HepG2 (cell line): ENCODE results near the gene PXK. TPM values are rescaled to one million over a fixed set of nuclear protein-coding genes. Genes with fewer than 3 reads are reported as not detected.

Experiments used
- ATAC-seq: fragments of 200-7000 bp; cut with Tn5 transposase; 3 replicates; pipeline ENCODE4 v1.9.1; 2020; ENCODE audit warnings: mild to moderate bottlenecking, moderate library complexity
- BruUV-seq: library from RNA; stranded (reverse); fragments of 400-500 nt; replicated peaks from 2 replicates; lab custom pipeline; 2021; lab: Mats Ljungman, UMichigan
- CTCF ChIA-PET: fragments of 300-600 bp; formaldehyde crosslinking; extraction: SDS; loops from one replicate; lab custom pipeline; 2021; ENCODE audit warnings: low total read pairs, inconsistent platforms, low intra/inter-chr PET ratio; lab: Yijun Ruan, JAX
- POLR2A ChIA-PET: fragments of 350-600 bp; sonication (Branson Sonifier 250); formaldehyde crosslinking; loops from one replicate; lab custom pipeline; 2020; ENCODE audit warnings: antibody characterized with exemption, inconsistent platforms; lab: Yijun Ruan, JAX
- DNase-seq: peaks from one replicate; pipeline ENCODE4 v3.0.0-alpha.2; 2015; ENCODE audit warnings: low spot score
- FAIRE-seq: peaks from 3 replicates; lab custom pipeline; 2011; peaks lifted over from hg19 to GRCh38; lab: Jason Lieb, UNC
- H2AFZ ChIP-seq: one replicate; pipeline ENCODE4 v1.6.1; 2011; ENCODE audit warnings: low read length, inconsistent platforms
- H3K27ac ChIP-seq: fragments of 300-600 bp; 3 replicates; pipeline ENCODE4 v1.8.0; 2011; ENCODE audit warnings: mixed run types, mild to moderate bottlenecking, mixed read lengths, low read length, inconsistent platforms; ENCODE audit not compliant: insufficient read depth; ENCODE audit errors: extremely low read length
- H3K27me3 ChIP-seq, 2 experiments: fragments of 200-600 bp in 1 of 2; 2 replicates in 1 of 2; 3 replicates in 1 of 2; pipeline versions ENCODE4 v1.6.0 to v1.8.0; 2011; ENCODE audit warnings: low read length in 2 of 2, mild to moderate bottlenecking in 2 of 2, moderate library complexity in 2 of 2, inconsistent platforms in 1 of 2; ENCODE audit not compliant: insufficient read depth in 2 of 2, control insufficient read depth in 1 of 2
- H3K36me3 ChIP-seq, 2 experiments: fragments of 200-600 bp in 1 of 2; replicated peaks in 1 of 2; 2 replicates in 1 of 2; 3 replicates in 1 of 2; pipeline versions ENCODE4 v1.5.1 to v1.8.0; 2011; ENCODE audit warnings: low read length in 2 of 2, inconsistent platforms in 1 of 2; ENCODE audit not compliant: insufficient read depth in 2 of 2, control insufficient read depth in 1 of 2
- H3K4me1 ChIP-seq: 2 replicates; pipeline ENCODE4 v1.5.1; 2012; ENCODE audit warnings: low read length, inconsistent platforms; ENCODE audit not compliant: insufficient read depth
- H3K4me2 ChIP-seq: 2 replicates; pipeline ENCODE4 v1.6.0; 2011; ENCODE audit warnings: low read depth, low read length, inconsistent platforms
- H3K4me3 ChIP-seq, 3 experiments: fragments of 200-600 bp in 1 of 3; sonication (generic), shearing (Covaris generic) in 1 of 3; replicated peaks in 1 of 3; 2 replicates each; pipeline ENCODE4 v1.5.1; 2011 to 2016; ENCODE audit warnings: low read length in 3 of 3, inconsistent platforms in 2 of 3, low read depth in 2 of 3, mild to moderate bottlenecking in 2 of 3, control low read depth in 1 of 3, mixed read lengths in 1 of 3; ENCODE audit not compliant: insufficient read depth in 1 of 3
- H3K79me2 ChIP-seq: one replicate; pipeline ENCODE4 v1.6.1; 2011; ENCODE audit warnings: low read length, inconsistent platforms; ENCODE audit not compliant: insufficient read depth
- H3K9ac ChIP-seq: 2 replicates; pipeline ENCODE4 v1.6.0; 2011; ENCODE audit warnings: mild to moderate bottlenecking, low read depth, low read length, inconsistent platforms; ENCODE audit not compliant: insufficient read depth
- H3K9me3 ChIP-seq: 2 replicates; pipeline ENCODE4 v1.5.1; 2012; ENCODE audit warnings: mild to moderate bottlenecking, low read length
- H4K20me1 ChIP-seq: 2 replicates; pipeline ENCODE4 v1.6.0; 2011; ENCODE audit warnings: inconsistent platforms, mild to moderate bottlenecking, low read length, moderate library complexity; ENCODE audit not compliant: insufficient read depth
- CEBPB ChIP-seq: IDR thresholded peaks from 2 replicates; pipeline ENCODE4 v1.6.1; 2011; ENCODE audit warnings: low read depth, low read length, improper control_type of control experiment, borderline replicate concordance
- HNF4G ChIP-seq, 2 experiments: sonication (generic) in 1 of 2; formaldehyde crosslinking in 1 of 2; IDR thresholded peaks; 2 replicates each; pipeline versions ENCODE4 v1.4.0 to v1.6.1; 2011 to 2020; ENCODE audit warnings: borderline replicate concordance in 2 of 2, low read depth in 2 of 2, mild to moderate bottlenecking in 2 of 2, low read length in 1 of 2, missing genetic modification reagents in 1 of 2, moderate library complexity in 1 of 2
- KDM3A ChIP-seq: IDR thresholded peaks from 2 replicates; pipeline ENCODE4 v1.6.1; 2018; ENCODE audit warnings: low read depth, missing compliant biosample characterization
- MXI1 ChIP-seq: IDR thresholded peaks from 3 replicates; pipeline ENCODE4 v1.6.1; 2012; ENCODE audit warnings: low read depth, low read length, inconsistent platforms, borderline replicate concordance
- NFE2L1 ChIP-seq: sonication (generic); formaldehyde crosslinking; IDR thresholded peaks from 2 replicates; pipeline ENCODE4 v1.4.0; 2020; ENCODE audit warnings: missing genetic modification reagents, mild to moderate bottlenecking, borderline replicate concordance
- NR3C1 ChIP-seq: sonication (generic); formaldehyde crosslinking; IDR thresholded peaks from 2 replicates; pipeline ENCODE4 v1.4.0; 2020; ENCODE audit warnings: missing genetic modification reagents
- RCOR2 ChIP-seq: IDR thresholded peaks from 2 replicates; pipeline ENCODE4 v1.6.1; 2016; ENCODE audit warnings: missing biosample characterization, missing genetic modification reagents
- ZNF136 ChIP-seq: sonication (generic); formaldehyde crosslinking; IDR thresholded peaks from 2 replicates; pipeline ENCODE4 v1.8.1; 2022; ENCODE audit warnings: low read depth, mild to moderate bottlenecking, moderate library complexity, missing genetic modification reagents
- ZNF180 ChIP-seq: sonication (generic); formaldehyde crosslinking; IDR thresholded peaks from 2 replicates; pipeline ENCODE4 v1.4.0; 2020; ENCODE audit warnings: low read depth, missing genetic modification reagents, borderline replicate concordance
- ZNF350 ChIP-seq: sonication (generic); formaldehyde crosslinking; IDR thresholded peaks from 2 replicates; pipeline ENCODE4 v1.4.0; 2020; ENCODE audit warnings: mild to moderate bottlenecking, low read depth, missing genetic modification reagents, borderline replicate concordance
- ZNF577 ChIP-seq: sonication (generic); formaldehyde crosslinking; IDR thresholded peaks from 2 replicates; pipeline ENCODE4 v1.4.0; 2020; ENCODE audit warnings: mild to moderate bottlenecking, low read depth, missing genetic modification reagents, borderline replicate concordance
- ZNF639 ChIP-seq: conservative IDR thresholded peaks from 2 replicates; pipeline ENCODE4 v1.6.1; 2018; ENCODE audit warnings: missing genetic modification reagents
- ZNF740 ChIP-seq: sonication (generic); formaldehyde crosslinking; IDR thresholded peaks from 2 replicates; pipeline ENCODE4 v1.4.0; 2020; ENCODE audit warnings: missing genetic modification reagents
- ZNF770 ChIP-seq: sonication (generic); formaldehyde crosslinking; IDR thresholded peaks from 2 replicates; pipeline ENCODE4 v1.5.0; 2020; ENCODE audit warnings: mild to moderate bottlenecking, missing genetic modification reagents
- ZNF816 ChIP-seq: sonication (generic); formaldehyde crosslinking; IDR thresholded peaks from 2 replicates; pipeline ENCODE4 v1.8.0; 2022; ENCODE audit warnings: missing genetic modification reagents, mild to moderate bottlenecking, borderline replicate concordance
- WGBS: methylation state at CpG from one replicate; pipeline ENCODE4 v1.1.6; 2017; ENCODE audit warnings: low lambda C conversion rate; 5-methylcytosine and 5-hydroxymethylcytosine counted together
- in situ Hi-C: cut with HindIII; loops from 2 replicates; pipeline ENCODE4 v1.10.0; 2017; ENCODE audit warnings: low pct_unique_long_range_greater_than_20kb; ENCODE audit not compliant: extremely low pct_ligation_motif_present
- intact Hi-C: fragments of 100-400 bp; cut with micrococcal nuclease; formaldehyde crosslinking; loops from one replicate; pipeline ENCODE4 v1.10.0; 2022; ENCODE audit not compliant: unreplicated experiment
- polyA plus RNA-seq, 8 experiments: library from polyadenylated mRNA; depleted of rRNA in 3 of 8; stranded (reverse) in 7 of 8; unstranded in 1 of 8; fragments of >200 nt; fragmentation: Illumina TruSeq in 4 of 8; extraction: Trizol in 4 of 8; gene quantifications; 2 replicates each; pipeline versions ENCODE4 v1.2.1 to v1.2.3, GENCODE V29; 2011 to 2016; ENCODE audit warnings: low read depth in 4 of 8, missing spikeins in 1 of 8, mixed read lengths in 1 of 8; ENCODE audit not compliant: insufficient read depth in 1 of 8
- total RNA-seq, 5 experiments: library from RNA; depleted of rRNA; stranded (reverse); fragments of >200 nt; fragmentation: Illumina TruSeq; extraction: Trizol; gene quantifications; 2 replicates each; pipeline ENCODE4 v1.2.3, GENCODE V29; 2016; ENCODE audit warnings: low read depth in 1 of 5
- TF ChIP-seq, protein P1 (sequence below): IDR thresholded peaks from 2 replicates; pipeline ENCODE4 v1.6.1; 2016; ENCODE audit warnings: mild to moderate bottlenecking

Gene PXK
- total and polyA plus RNA-seq, 2 of the 13 experiments (the other 11 are each of a cell fraction or from before 2014, with no cell fraction given): 6.4 to 18.6 TPM

DNA sequence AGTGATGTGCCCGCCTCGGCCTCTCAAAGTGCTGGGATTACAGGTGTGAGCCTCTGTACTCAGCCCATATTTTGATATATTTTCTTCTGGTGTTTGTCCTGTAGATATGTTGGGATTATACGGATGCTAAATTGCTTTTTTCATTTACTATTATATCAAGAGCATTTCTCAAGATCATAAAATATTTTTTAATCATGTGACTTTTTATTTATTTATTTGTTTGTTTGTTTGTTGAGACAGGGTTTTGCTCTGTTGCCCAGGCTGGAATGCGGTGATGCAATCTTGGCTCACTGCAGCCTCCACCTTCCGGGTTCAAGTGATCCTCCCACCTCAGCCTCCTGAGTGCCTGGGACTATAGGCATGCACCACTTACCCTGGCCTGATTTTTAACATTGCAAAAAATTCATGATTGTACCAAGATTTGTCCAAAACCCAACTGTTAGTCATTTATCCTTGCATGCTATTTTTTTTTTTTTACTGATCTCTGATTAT lies 2.7 kb upstream of the PXK start:
- intact Hi-C loops (loop anchor here (10.0 kb wide), 1 partner anchor 205 kb away; the partner anchor contains the start of gene ACOX2), in situ Hi-C loops (loop anchor here (10.0 kb wide), 1 partner anchor 205 kb away; the partner anchor contains the start of gene ACOX2)
- 46% methylated on average over 5 of the region's 5 CpGs for WGBS
- Histone ChIP-seq H3K9me3 (no peaks in the 10 kb centered on the region), H3K79me2 (peaks cover 9% of the 10 kb centered on the region), H3K27me3 (no peaks in the 10 kb centered on the region; a peak in 1 of 5 replicates), H3K4me3 (no peak overlapping the region), H2AFZ (no peak overlapping the region), H3K4me1 (peaks cover 55% of the 10 kb centered on the region), H4K20me1 (no peaks in the 10 kb centered on the region), H3K4me2 (0 out of 2 replicates have a peak overlapping the region, but pooled peaks have one; percentile 45), H3K27ac (no peak overlapping the region), H3K36me3 (no peaks in the 10 kb centered on the region), H3K9ac (no peak overlapping the region)
- BruUV-seq: no TSS peak
- POLR2A ChIA-PET: no interaction called here
- DNase-seq (no peak), ATAC-seq (no peak), FAIRE-seq (no peak)
- TF ChIP-seq, protein P1, sequence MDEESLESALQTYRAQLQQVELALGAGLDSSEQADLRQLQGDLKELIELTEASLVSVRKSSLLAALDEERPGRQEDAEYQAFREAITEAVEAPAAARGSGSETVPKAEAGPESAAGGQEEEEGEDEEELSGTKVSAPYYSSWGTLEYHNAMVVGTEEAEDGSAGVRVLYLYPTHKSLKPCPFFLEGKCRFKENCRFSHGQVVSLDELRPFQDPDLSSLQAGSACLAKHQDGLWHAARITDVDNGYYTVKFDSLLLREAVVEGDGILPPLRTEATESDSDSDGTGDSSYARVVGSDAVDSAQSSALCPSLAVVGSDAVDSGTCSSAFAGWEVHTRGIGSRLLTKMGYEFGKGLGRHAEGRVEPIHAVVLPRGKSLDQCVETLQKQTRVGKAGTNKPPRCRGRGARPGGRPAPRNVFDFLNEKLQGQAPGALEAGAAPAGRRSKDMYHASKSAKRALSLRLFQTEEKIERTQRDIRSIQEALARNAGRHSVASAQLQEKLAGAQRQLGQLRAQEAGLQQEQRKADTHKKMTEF: no peak
- TF ChIP-seq NR3C1: no peak
- TF ChIP-seq NFE2L1 (CRISPR knock-in tag): no peak
- no peak for TF ChIP-seq ZNF350
- no peak for TF ChIP-seq KDM3A (CRISPR knock-in tag)
- peak; percentile 7; the same call in 1 of the 2 replicates for TF ChIP-seq CEBPB
- TF ChIP-seq ZNF639 (CRISPR knock-in tag): no peak
- no peak for TF ChIP-seq ZNF816 (CRISPR knock-in tag)
- no peak for TF ChIP-seq ZNF740 (CRISPR knock-in tag)
- TF ChIP-seq HNF4G (IDR thresholded peaks at IDR 0.05; ENCODE audit: borderline replicate concordance, low read depth, low read length): no peak
- TF ChIP-seq HNF4G (CRISPR knock-in tag; IDR thresholded peaks at IDR 0.05; ENCODE audit: borderline replicate concordance, low read depth): no peak
- no peak for TF ChIP-seq MXI1
- TF ChIP-seq ZNF180: no peak
- TF ChIP-seq ZNF577 (CRISPR knock-in tag): no peak
- peak; percentile 92 for TF ChIP-seq ZNF770 (CRISPR knock-in tag)
- no peak for TF ChIP-seq RCOR2 (CRISPR knock-in tag)
- no peak for TF ChIP-seq ZNF136 (CRISPR knock-in tag)
- CTCF ChIA-PET: no interaction called here
